ENCODE measurements around the gene WDR1. TPM values are rescaled to one million over a fixed set of nuclear protein-coding genes. Genes with fewer than 3 reads are reported as not detected.

Gene WDR1
- total RNA-seq, 1 donor from 2014 or later, result 156 TPM

DNA sequence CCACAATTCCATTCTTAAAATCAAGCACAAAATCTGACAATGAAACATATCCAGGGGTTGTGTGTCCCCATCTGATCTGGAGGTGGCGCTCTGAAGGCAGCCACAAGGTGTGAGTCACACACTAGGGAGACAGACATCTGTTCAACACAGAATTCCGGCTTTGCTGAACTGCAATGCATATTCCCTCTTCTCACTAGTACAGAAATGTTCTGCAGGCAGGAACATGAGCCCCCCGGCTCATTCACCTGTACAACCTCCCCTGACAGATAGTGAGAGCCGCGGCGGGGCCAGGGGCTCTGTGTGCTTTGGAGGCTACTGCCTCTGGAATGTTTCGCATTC lies 41.9 kb downstream of the WDR1 start:
- DNase-seq (ENCODE audit: low read depth), result peak; percentile 73

DNA sequence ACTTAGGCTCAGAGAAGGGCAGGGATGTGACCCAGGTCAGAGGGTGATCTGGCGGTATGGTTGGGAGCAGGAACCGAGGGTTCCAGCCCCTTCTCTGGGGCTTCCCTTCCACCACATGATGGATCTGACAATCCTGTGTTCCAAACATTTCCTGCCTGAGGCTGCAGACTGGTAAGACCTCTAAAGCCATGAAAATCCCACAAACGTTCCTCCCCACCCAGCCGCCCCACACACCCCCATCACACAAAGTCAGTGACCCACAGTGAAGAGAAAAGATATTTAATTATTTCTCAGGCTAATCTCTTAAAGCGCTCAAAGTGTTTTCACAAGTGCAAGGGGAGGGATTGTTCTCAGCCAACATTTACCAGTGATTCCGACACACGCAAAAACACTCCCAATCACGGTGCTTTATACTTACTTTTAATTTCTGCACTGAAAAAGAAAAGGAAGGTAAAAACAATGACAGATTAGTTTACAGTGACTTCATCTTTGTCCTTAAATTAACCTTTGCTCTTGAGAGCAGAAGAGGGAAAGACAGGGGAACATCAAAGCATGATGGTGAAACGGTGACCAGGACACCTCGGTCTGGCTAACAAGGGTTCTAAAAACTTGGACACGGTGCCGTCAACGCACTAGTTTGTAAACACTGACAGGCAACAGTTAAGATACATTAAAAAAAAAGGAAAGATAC lies 42.4 kb downstream of the WDR1 start:
- DNase-seq (ENCODE audit: low read depth), result no peak

DNA sequence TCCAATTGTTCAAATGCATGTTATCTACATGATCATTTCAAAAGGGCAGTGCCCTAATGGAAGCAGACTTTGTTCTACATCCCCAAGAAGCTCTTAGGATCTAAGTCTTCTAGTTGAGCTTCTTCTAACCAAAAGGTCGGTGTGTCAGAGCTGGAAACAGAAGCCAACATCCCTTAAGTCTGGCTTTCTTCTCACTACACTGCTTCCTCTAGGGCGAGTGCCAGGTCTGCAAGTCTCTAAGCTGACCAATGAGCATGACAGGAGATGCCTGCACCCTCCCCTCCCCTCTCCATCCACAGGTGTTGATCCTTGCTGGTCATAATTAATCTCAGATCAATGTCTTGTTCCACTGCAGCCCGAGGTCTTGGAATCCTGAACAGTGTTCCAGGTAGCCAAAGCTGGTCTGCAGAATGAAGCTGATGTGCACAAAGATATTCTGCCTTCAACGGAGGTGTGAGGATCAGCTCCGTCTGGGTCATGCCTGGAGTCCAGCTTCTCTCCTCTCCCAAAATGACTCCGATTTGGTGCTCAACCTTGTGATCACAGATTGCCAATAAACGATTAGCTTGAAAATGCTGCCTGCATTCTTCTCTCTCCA lies 44.1 kb downstream of the WDR1 start:
- DNase-seq (ENCODE audit: low read depth), result no peak

DNA sequence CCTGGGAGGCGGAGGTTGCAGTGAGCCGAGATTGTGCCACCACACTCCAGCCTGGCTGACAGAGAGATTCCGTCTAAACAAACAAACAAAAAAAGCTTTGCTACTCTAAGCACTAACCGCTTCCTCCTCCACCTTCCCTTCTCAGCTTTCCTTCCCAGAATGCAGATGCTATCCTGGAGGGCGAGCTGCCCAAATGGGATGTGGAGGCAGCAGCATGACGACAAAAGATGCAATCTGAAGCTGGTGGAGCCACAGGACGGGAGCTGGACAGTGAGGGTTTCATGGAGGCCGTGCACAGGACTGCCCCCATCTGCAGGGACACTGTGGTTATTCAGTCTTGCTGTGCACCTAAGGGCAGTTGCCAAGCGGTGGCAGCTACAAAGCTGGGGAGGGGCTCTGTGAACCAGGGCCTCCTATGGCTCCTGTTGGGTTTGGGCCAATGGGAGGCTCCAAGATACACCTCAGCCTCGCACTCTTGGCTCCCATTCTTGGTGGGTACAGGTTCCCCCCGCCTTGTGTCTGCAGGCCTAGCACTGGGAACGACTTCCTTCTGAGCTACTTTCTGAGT lies 47.4 kb downstream of the WDR1 start:
- DNase-seq (ENCODE audit: low read depth), result no peak

DNA sequence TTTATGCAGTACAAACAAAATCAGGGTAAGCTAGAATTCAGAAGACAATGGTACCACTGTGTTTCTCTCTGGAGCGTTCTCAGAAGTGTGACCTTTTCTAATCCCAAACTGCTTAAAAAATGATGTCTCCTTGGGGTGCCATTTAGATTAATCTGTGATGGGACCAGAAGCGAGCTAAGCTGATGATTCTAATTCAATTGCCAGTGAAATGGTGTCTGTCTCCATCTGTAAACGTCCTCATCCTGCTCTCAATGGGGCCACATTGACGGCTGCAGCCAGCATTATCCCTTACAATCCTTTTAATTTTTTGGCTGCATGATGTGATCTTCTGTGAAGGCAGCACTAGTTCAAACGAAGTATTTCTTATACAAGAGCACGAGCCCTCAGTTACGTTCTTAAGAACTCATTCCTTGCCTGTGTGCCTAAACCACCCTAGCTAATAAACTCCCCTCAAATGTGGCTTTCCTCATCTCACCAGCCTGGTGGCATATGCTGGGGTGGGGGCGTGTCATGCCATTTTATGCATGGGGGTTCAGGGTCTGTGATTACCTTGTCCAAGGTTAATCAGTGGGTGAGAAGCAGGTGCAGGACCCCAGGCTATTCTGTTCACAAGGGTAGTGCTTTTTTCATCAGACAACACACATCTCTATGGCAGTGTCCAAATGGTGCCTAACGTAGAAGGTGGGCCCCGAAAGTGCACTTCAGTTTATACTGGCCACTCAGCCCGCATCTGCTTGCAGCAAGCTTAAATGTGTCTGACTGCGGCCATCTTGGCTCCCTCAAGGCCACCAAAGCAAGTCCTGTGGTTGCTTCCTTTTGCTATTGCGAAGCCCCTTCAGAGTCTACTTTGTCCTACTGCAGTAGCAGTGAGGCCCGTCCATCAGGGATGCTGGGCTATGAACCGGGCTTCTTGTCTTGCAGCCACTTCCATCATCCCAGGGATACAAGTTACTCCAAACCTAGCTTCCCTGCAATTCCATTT lies 49.6 kb downstream of the WDR1 start:
- DNase-seq (ENCODE audit: low read depth), result no peak

DNA sequence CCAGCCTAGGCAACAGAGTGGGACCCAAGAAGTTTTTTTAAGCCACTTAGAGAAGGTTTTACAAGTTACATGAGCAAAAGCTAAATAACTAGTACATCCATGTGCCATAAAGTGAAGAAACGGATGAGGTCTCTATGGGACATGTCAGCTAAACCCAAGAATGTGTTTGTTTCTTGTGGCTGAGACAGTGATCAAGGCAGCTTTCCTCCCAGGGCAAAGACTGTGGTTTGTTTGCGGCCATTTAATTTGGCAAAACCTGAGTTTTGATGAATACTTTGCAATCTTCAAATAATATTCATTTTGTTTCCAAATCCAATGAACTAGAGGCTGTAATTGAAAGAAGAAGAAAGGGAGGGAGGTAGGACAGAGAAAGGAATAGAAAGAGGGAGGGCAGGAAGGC lies 50.4 kb downstream of the WDR1 start:
- DNase-seq (ENCODE audit: low read depth), result no peak

DNA sequence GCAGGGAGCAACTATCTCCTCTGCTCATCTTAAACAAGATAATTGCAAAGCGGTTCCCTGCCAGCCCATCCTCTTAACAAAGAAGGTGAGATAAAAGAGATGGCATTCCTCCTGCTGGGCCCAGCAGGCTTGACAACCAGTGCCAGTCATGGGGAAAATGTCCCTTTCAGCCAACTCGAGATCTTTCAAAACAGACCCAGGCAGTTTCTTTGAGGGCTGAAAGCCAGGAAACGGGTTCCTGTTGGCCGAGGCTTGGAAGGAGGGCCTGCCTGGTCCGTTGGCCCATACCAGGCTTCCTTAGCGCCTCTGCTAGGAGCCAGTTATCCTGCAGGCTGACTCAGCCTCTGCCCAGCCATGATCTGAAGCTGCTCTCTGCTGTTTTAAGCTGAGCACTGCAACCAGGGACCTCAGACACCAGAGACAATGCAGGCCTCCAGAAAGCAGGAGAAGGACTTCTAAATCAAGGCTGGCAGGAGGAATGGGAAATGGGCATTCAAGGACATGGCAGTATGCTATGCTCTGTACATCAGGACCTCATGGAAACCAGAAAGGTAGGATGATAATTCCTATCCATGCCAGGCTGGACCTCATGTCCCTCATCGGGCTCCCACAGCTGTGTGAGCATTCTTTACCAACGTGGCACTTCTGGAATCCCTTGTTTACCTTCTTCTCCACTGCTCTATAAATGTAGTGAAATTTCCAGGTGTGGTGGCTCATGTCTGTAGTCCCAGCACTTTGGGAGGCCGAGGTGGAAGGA lies 52.9 kb downstream of the WDR1 start:
- peak; percentile 68 for DNase-seq (ENCODE audit: low read depth)

DNA sequence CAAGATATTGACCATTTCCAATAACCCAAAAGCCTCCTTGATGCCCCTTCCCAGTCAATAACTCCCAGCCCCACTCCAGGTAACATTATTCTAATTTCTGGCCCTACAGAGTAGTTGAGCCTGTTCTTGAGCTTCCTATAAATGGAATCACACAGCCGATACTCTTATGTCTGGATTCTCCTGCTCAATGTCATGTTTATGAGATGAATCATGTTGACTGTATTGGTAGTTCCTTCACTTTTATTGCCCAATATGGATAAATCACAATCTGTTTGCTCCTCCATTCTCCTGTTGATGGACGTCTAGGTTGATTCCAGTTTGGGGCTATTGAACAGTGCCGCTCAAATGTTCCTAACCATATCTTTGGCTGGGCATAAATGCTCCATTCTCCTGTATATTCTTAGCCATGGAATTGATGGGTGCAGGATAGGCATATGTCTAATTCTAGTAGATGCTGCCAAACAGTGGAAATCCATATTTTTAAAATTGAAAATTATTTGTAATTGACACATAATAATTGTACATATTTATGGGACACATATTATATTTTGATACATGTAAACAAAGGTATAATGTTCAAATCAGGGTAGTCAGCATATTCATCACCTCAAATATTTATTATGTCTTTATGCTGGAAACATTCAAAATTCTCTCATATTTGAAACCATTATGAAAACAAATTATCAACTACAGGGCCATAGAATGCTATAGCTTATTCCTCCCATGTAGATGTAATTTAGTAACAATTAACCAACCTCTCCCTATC lies 54.8 kb downstream of the WDR1 start:
- DNase-seq (ENCODE audit: low read depth), result no peak

DNA sequence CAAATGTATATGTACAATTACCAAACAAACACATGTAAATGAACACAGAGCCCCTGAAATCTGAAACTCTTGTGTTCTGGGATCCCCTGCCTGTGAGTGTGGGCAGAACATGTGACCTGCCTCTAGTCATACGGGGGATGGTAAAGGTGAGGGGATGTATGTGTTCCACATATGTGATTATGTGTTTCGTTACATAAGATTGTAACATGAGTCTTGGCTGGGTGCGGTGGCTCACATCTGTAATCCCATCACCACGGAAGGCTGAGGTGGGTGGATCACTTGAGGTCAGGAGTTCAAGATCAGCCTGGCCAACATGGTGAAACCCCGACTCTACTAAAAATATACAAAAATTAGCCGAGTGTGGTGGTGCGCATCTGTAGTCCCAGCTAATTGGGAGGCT lies 58.2 kb downstream of the WDR1 start:
- DNase-seq (ENCODE audit: low read depth), result no peak

DNA sequence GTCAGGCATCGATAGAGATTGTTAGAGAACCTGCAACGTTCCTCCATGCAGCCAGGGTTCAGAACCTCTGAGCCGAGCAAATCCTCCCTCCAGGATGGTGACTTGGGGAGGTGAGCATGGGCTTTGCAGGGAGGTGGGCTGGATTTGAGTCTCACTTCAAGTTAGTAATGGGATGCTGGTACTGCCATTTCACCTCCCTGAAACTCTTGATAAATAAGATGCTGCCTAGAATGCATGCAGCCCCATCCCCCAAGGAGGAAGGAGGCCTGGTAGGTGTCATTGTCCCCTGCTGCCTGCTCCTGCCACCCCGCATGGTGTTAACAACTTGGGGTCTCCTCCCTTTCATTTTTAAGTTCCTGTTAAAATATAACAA lies 59.6 kb downstream of the WDR1 start:
- DNase-seq (ENCODE audit: low read depth), result no peak

DNA sequence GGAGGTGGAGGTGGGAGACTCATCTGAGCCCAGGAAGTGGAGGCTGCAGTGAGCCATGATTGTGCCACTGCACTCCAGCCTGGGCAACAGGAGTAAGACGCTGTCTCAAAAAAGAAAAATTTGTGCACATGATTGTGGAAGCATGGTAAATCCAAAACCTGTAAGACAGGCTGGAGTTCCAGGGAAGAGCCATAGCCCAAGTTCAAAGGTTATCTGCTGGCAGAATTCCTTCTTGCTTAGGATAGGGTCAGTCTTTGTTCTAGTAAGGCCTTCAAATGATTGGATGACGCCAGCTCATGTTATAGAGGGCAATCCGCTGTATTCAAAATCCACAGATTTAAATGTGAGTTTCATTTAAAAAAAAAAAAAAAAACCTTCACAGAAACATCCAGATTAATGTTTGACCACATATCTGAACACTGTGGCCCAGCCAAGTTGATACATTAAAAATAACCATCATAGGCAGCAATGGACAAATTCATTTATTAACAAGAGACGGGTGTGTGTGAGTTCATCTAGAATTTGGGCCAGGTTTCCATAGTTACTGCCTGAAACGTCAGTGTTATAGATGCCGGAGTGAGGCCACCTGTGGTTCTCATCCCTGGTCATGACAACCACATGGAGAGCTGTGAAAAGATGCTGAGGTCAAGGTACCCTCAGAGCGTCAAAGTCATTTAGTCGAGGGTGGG lies 60.1 kb downstream of the WDR1 start:
- no peak for DNase-seq (ENCODE audit: low read depth)

DNA sequence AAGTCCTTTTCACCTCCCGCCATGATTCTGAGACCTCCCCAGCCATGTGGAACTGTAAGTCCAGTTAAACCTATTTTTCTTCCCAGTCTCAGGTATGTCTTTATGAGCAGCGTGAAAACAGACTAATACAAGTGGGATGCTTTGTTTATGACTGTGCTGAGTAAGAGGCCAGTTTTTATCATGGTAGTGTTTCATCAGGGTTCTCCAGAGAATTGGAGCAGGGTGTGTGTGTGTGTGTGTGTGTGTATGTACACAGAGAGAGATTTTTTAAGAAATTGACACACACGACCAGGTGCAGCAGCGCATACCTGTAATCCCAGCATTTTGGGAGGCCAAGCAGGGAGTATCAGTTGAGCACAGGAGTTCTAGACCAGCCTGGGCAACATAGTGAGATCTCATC lies 60.7 kb downstream of the WDR1 start:
- DNase-seq (ENCODE audit: low read depth), result no peak

DNA sequence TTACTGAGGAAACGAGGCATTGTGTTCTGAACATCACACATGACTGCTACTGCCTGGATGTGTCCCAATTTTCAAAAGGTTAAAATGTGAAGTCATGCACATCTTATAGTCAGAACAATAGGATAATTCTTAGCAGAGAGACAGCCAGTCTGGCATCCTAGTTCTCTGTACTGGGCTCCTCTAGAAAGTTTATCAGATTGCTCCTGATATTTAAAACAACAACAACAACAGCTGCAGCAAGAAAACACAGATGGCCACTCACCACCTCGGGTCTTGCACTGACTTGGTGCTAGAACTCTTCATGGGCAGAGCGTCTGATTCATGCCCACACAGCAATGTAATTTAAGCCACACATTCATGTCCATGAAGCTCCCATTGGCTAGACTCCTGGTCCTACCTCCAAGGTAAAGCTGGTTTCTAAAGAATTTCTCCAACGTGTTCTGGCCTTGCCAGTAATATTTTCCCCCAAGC lies 62.0 kb downstream of the WDR1 start:
- DNase-seq (ENCODE audit: low read depth), result peak; percentile 52

DNA sequence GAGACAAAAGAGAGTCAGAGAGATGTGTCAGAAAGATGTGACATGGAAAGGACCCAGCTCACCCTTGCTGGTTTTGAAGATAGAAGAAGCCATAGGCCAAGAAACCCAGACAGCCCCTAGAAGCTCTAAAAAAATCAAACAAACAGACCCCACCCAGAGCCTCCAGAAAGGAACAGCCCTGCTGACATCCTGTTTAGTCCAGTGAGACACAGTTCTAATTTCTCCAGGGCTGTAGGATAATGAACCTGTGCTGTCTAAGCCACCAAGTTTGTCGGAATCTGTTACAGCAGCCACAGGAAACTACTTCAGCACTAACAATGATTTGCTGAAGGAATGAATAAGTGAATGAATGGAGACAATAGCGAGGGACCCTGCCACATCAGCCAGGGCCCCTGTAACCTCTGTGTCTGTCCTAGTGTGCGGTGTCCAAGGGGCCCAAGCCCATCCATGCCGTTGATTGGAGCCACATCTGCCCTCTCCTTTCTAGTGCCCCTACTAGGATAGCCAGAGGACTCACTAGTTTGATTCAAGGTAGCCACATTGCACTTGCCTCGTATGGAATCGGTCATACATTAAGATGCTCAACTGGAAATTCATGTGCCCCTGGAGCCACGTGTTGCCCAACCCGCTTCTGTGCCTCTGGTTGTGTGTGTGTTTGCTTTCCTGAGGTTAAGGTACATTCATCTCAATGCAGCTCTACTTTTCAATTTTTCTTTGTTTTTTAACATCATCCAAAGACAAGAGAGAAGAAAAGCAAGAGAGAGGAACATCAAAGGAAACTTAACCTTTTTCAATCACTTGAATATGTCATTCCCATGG lies 62.8 kb downstream of the WDR1 start:
- no peak for DNase-seq (ENCODE audit: low read depth)

DNA sequence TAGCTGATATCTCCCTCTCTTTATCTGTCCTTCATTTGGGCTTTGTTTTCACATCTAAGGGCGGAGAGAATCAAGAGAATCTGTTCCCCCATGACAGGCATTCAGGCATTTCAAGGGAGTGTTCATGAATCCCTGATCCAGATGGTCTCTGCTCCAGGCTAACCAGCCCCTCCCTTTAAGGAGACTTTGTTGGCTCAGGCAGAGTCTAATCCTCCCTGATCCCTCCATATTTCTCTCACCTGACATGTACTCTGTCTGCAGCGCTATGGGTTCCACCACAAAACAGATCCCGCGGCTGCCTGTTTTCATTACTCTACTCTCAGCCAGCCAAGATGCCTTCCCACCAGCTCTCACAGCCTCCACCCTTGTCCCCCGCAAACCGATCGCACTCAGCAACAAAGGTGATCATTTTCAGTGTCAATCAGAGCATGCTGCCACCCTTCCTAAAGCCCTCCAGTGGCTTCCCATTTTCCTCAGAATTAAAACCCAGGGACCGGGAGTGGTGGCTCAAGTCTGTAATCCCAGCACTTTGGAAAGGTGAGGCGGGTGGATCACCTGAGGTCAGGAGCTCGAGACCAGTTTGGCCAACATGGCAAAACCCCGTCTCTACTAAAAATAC lies 65.0 kb downstream of the WDR1 start:
- DNase-seq (ENCODE audit: low read depth), result no peak

DNA sequence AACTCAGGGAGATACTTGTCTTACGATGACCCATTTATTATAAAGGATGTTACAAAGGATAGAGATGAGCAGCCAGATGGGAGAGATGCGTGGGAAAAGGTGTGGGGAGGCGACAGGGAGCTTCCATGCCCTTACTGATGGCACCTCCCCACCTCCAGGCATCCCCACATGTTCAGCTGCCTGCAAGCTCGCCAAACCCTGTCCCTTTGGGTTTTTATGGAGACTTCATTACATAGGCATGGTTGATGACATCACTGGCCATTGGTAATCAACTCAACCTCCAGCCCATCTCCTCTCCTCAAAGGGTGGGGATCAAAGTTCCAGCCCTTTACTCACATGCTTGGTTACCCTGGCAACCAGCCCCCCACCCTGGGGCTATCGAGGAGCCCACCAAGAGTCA lies 65.9 kb downstream of the WDR1 start:
- DNase-seq (ENCODE audit: low read depth), result no peak

DNA sequence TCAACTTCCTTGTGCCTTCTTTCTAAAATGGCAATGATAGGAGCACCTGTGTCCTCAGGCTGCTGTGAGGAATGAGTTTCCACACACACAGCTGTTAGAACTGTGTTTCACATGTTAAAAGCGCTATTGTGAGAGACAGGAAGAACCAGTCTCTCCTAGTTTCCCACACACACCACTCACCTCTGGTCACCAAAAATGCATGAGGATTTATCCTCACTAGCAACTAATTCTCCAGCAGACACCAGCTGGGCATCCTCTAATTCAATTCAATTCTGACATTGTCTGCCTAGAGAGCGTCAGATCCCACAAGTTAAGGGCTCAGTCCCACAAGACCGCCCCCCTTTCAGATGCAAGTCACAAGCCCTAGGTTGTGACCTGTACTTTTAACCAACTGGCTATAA lies 66.3 kb downstream of the WDR1 start:
- no peak for DNase-seq (ENCODE audit: low read depth)

DNA sequence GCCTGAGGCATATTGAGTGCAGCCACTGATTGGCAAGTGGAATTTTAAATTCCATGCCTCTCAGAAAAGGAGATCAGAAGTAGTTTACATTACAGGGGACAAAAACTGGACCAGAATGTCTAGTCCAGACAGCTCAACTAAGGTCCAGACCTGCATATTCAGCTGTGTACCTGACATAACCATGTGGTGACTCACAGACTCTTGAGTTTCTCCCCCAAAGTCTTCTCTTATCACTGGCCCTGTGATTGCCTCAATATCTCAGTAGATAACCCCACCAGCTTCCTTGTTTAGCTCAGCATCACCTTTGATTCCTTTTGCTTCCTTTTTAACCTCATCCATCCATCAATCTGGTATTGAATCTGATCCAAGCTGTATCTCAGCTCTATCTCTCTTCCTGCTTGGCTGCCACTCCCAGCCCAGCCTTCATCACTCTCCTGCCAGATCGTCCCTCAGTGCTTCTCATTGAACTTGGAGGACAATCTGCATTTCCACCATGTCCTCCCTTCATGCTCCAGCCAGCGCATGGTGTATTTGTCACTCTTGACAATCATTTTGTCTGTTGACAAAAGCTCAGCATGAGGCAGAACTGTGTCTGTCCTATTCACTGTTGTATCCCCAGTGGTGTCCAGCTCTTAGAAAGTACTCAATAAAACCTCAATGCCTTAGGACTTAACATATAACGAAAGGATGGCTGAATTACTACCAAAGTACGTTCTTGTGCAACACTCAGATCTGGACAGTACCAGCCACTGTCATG lies 67.5 kb downstream of the WDR1 start:
- no peak for DNase-seq (ENCODE audit: low read depth)
